ENCODE data around the gene CTNNBIP1. TPM values are rescaled to one million over a fixed set of nuclear protein-coding genes. Genes with fewer than 3 reads are reported as not detected.

The CTNNBIP1 gene
- total RNA-seq, 1 experiment from 2014 or later = 58.9 TPM

- H3K9me2 ChIP-seq (ENCODE audit: insufficient read depth) = no peaks in the 10 kb centered on the region
- BruUV-seq (replicated peaks) = no TSS peak
- no peaks in the 10 kb centered on the region for H4K20me1 ChIP-seq (ENCODE audit: insufficient read depth)
- POLR2A ChIA-PET (ENCODE audit: unreplicated experiment) = no interaction called here
- H3K4me3 ChIP-seq = no peak overlapping the region
- CTCF ChIA-PET = interaction anchor here (0.6 kb wide), 1 partner anchor 42 kb away, joined by 3 read pairs; no protein-coding TSS in a partner anchor
- H2AFZ ChIP-seq = no peak overlapping the region
- H3K79me2 ChIP-seq (ENCODE audit: low read depth) = peaks cover 18% of the 10 kb centered on the region
- TF ChIP-seq, protein P1, sequence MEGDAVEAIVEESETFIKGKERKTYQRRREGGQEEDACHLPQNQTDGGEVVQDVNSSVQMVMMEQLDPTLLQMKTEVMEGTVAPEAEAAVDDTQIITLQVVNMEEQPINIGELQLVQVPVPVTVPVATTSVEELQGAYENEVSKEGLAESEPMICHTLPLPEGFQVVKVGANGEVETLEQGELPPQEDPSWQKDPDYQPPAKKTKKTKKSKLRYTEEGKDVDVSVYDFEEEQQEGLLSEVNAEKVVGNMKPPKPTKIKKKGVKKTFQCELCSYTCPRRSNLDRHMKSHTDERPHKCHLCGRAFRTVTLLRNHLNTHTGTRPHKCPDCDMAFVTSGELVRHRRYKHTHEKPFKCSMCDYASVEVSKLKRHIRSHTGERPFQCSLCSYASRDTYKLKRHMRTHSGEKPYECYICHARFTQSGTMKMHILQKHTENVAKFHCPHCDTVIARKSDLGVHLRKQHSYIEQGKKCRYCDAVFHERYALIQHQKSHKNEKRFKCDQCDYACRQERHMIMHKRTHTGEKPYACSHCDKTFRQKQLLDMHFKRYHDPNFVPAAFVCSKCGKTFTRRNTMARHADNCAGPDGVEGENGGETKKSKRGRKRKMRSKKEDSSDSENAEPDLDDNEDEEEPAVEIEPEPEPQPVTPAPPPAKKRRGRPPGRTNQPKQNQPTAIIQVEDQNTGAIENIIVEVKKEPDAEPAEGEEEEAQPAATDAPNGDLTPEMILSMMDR (conservative IDR thresholded peaks at IDR 0.05) = no peak
- TF ChIP-seq EZH2 (IDR thresholded peaks at IDR 0.05; ENCODE audit: low read depth) = no peak
- H3K27ac ChIP-seq = no peak overlapping the region
- intact Hi-C loops (cut with micrococcal nuclease; ENCODE audit: unreplicated experiment) = no loop called here
- no peaks in the 10 kb centered on the region for H3K9me3 ChIP-seq (ENCODE audit: insufficient read depth, low read depth)
- DNase-seq = no peak
- no peaks in the 10 kb centered on the region for H3F3A ChIP-seq (ENCODE audit: insufficient read depth, low read depth)
- no peaks in the 10 kb centered on the region for H3K36me3 ChIP-seq (ENCODE audit: low read depth)
- peaks cover 12% of the 10 kb centered on the region for H3K4me1 ChIP-seq (replicated peaks; ENCODE audit: insufficient read depth)
- H3K27me3 ChIP-seq (ENCODE audit: insufficient read depth, low read depth) = no peaks in the 10 kb centered on the region
- H3K4me2 ChIP-seq = no peak overlapping the region
Measured at GRCh38 chr1:9906466-9906865, 3.6 kb downstream of the CTNNBIP1 start.

GRCh38 chr1:9905010-9905409, 5.1 kb downstream of the CTNNBIP1 start:
- POLR2A ChIA-PET (ENCODE audit: unreplicated experiment) = interaction anchor here (0.6 kb wide), 1 partner anchor 507 kb away, joined by 3 read pairs; no protein-coding TSS in a partner anchor
- peaks cover 8% of the 10 kb centered on the region for H3K4me1 ChIP-seq (replicated peaks; ENCODE audit: insufficient read depth)
- H3K27me3 ChIP-seq (ENCODE audit: insufficient read depth, low read depth) = no peaks in the 10 kb centered on the region
- H3F3A ChIP-seq (ENCODE audit: insufficient read depth, low read depth) = no peaks in the 10 kb centered on the region
- H4K20me1 ChIP-seq (ENCODE audit: insufficient read depth) = no peaks in the 10 kb centered on the region
- TF ChIP-seq EZH2 (IDR thresholded peaks at IDR 0.05; ENCODE audit: low read depth) = no peak
- BruUV-seq (replicated peaks) = no TSS peak
- peaks cover 18% of the 10 kb centered on the region for H3K79me2 ChIP-seq (ENCODE audit: low read depth)
- H3K4me3 ChIP-seq = no peak overlapping the region
- intact Hi-C loops (cut with micrococcal nuclease; ENCODE audit: unreplicated experiment) = no loop called here
- no peak overlapping the region for H2AFZ ChIP-seq
- no peak overlapping the region for H3K4me2 ChIP-seq
- no peaks in the 10 kb centered on the region for H3K9me3 ChIP-seq (ENCODE audit: insufficient read depth, low read depth)
- no peaks in the 10 kb centered on the region for H3K36me3 ChIP-seq (ENCODE audit: low read depth)
- H3K9me2 ChIP-seq (ENCODE audit: insufficient read depth) = no peaks in the 10 kb centered on the region
- no peak for DNase-seq
- no peak overlapping the region for H3K27ac ChIP-seq
- CTCF ChIA-PET = interaction anchor here (0.6 kb wide), 1 partner anchor 32 kb away, joined by 3 read pairs; no protein-coding TSS in a partner anchor

- no TSS peak for BruUV-seq (replicated peaks)
- no peaks in the 10 kb centered on the region for H4K20me1 ChIP-seq (ENCODE audit: insufficient read depth)
- TF ChIP-seq EZH2 (IDR thresholded peaks at IDR 0.05; ENCODE audit: low read depth) = no peak
- TF ChIP-seq, protein P1 (conservative IDR thresholded peaks at IDR 0.05) = no peak
- H3K9me3 ChIP-seq (ENCODE audit: insufficient read depth, low read depth) = no peaks in the 10 kb centered on the region
- POLR2A ChIA-PET (ENCODE audit: unreplicated experiment) = interaction anchor here (0.6 kb wide), 1 partner anchor 508 kb away, joined by 3 read pairs; no protein-coding TSS in a partner anchor
- H3F3A ChIP-seq (ENCODE audit: insufficient read depth, low read depth) = peaks cover 3% of the 10 kb centered on the region; the same call in 1 of the 2 replicates
- peaks cover 18% of the 10 kb centered on the region for H3K79me2 ChIP-seq (ENCODE audit: low read depth)
- no peaks in the 10 kb centered on the region for H3K9me2 ChIP-seq (ENCODE audit: insufficient read depth)
- H3K4me1 ChIP-seq (replicated peaks; ENCODE audit: insufficient read depth) = peaks cover 8% of the 10 kb centered on the region
- no peak for DNase-seq
- H3K27ac ChIP-seq = no peak overlapping the region
- H3K27me3 ChIP-seq (ENCODE audit: insufficient read depth, low read depth) = no peaks in the 10 kb centered on the region
- no peak overlapping the region for H3K4me2 ChIP-seq
- no peaks in the 10 kb centered on the region for H3K36me3 ChIP-seq (ENCODE audit: low read depth)
- H2AFZ ChIP-seq = no peak overlapping the region
- intact Hi-C loops (cut with micrococcal nuclease; ENCODE audit: unreplicated experiment) = no loop called here
- CTCF ChIA-PET = interaction anchor here (0.6 kb wide), 1 partner anchor 33 kb away, joined by 3 read pairs; no protein-coding TSS in a partner anchor
- no peak overlapping the region for H3K4me3 ChIP-seq
Measured at GRCh38 chr1:9904596-9904995, 5.5 kb downstream of the CTNNBIP1 start.

Measured in PC-9 (cell line).